ENCODE results near the gene TERT. TPM values are rescaled to one million over a fixed set of nuclear protein-coding genes. Genes with fewer than 3 reads are reported as not detected.

Gene TERT
- total RNA-seq, 3 donors from 2014 or later, result 9.5 to 16.7 (median 10.5) TPM

GRCh38 chr5:1325870-1326531 is 31.1 kb upstream of the TERT start:
- no peak overlapping the region for H3K4me3 Mint-ChIP-seq
- H3K27me3 Mint-ChIP-seq (ENCODE audit: low read depth), result no peaks in the 10 kb centered on the region
- DNase-seq, result no peak
- ATAC-seq, result no peak
- H3K9me3 Mint-ChIP-seq, result no peaks in the 10 kb centered on the region
- peaks cover 4% of the 10 kb centered on the region for H3K4me1 Mint-ChIP-seq (ENCODE audit: low read depth)
- H3K36me3 Mint-ChIP-seq (ENCODE audit: insufficient read depth), result peaks cover 30% of the 10 kb centered on the region

GRCh38 chr5:1325191-1325741 is 30.4 kb upstream of the TERT start:
- no peaks in the 10 kb centered on the region for H3K9me3 Mint-ChIP-seq
- DNase-seq (no peak), ATAC-seq (no peak)
- H3K27me3 Mint-ChIP-seq (ENCODE audit: low read depth), result no peaks in the 10 kb centered on the region
- H3K36me3 Mint-ChIP-seq (ENCODE audit: insufficient read depth), result peaks cover 30% of the 10 kb centered on the region
- H3K4me3 Mint-ChIP-seq, result no peak overlapping the region
- H3K4me1 Mint-ChIP-seq (ENCODE audit: low read depth), result peaks cover 4% of the 10 kb centered on the region

GRCh38 chr5:1324719-1325190 is 29.9 kb upstream of the TERT start:
- no peaks in the 10 kb centered on the region for H3K27me3 Mint-ChIP-seq (ENCODE audit: low read depth)
- H3K4me1 Mint-ChIP-seq (ENCODE audit: low read depth), result peaks cover 4% of the 10 kb centered on the region
- peaks cover 33% of the 10 kb centered on the region for H3K36me3 Mint-ChIP-seq (ENCODE audit: insufficient read depth)
- no peak for ATAC-seq
- no peak overlapping the region for H3K4me3 Mint-ChIP-seq
- DNase-seq, result no peak
- no peaks in the 10 kb centered on the region for H3K9me3 Mint-ChIP-seq

- DNase-seq, result no peak
- H3K27me3 Mint-ChIP-seq (ENCODE audit: low read depth), result no peaks in the 10 kb centered on the region
- no peak overlapping the region for H3K4me3 Mint-ChIP-seq
- H3K4me1 Mint-ChIP-seq (ENCODE audit: low read depth), result peaks cover 4% of the 10 kb centered on the region
- no peaks in the 10 kb centered on the region for H3K9me3 Mint-ChIP-seq
- no peak for ATAC-seq
- peaks cover 33% of the 10 kb centered on the region for H3K36me3 Mint-ChIP-seq (ENCODE audit: insufficient read depth)
Observed at GRCh38 chr5:1324301-1324700, 29.4 kb upstream of the TERT start.

GRCh38 chr5:1323803-1324173 is 28.9 kb upstream of the TERT start:
- Mint-ChIP-seq H3K36me3 (ENCODE audit: insufficient read depth) (peaks cover 33% of the 10 kb centered on the region), H3K9me3 (no peaks in the 10 kb centered on the region), H3K27me3 (ENCODE audit: low read depth) (no peaks in the 10 kb centered on the region), H3K4me3 (no peak overlapping the region), H3K4me1 (ENCODE audit: low read depth) (peaks cover 4% of the 10 kb centered on the region)
- no peak for DNase-seq
- ATAC-seq, result no peak

GRCh38 chr5:1322955-1323802 is 28.3 kb upstream of the TERT start:
- ATAC-seq (no peak), DNase-seq (no peak)
- H3K27me3 Mint-ChIP-seq (ENCODE audit: low read depth), result no peaks in the 10 kb centered on the region
- H3K4me3 Mint-ChIP-seq, result no peak overlapping the region
- H3K9me3 Mint-ChIP-seq, result no peaks in the 10 kb centered on the region
- no peaks in the 10 kb centered on the region for H3K4me1 Mint-ChIP-seq (ENCODE audit: low read depth)
- H3K36me3 Mint-ChIP-seq (ENCODE audit: insufficient read depth), result peaks cover 33% of the 10 kb centered on the region

- no peak overlapping the region for H3K4me3 Mint-ChIP-seq
- no peaks in the 10 kb centered on the region for H3K9me3 Mint-ChIP-seq
- DNase-seq (no peak), ATAC-seq (no peak)
- peaks cover 3% of the 10 kb centered on the region for H3K4me1 Mint-ChIP-seq (ENCODE audit: low read depth)
- peaks cover 35% of the 10 kb centered on the region for H3K36me3 Mint-ChIP-seq (ENCODE audit: insufficient read depth)
- H3K27me3 Mint-ChIP-seq (ENCODE audit: low read depth), result no peaks in the 10 kb centered on the region
Observed at GRCh38 chr5:1322036-1322900, 27.4 kb upstream of the TERT start.

- DNase-seq, result no peak
- ATAC-seq, result no peak
- no peaks in the 10 kb centered on the region for H3K9me3 Mint-ChIP-seq
- no peak overlapping the region for H3K4me3 Mint-ChIP-seq
- no peaks in the 10 kb centered on the region for H3K27me3 Mint-ChIP-seq (ENCODE audit: low read depth)
- peaks cover 9% of the 10 kb centered on the region for H3K4me1 Mint-ChIP-seq (ENCODE audit: low read depth)
- H3K36me3 Mint-ChIP-seq (ENCODE audit: insufficient read depth), result peaks cover 35% of the 10 kb centered on the region
Observed at GRCh38 chr5:1321576-1321975, 26.7 kb upstream of the TERT start.

GRCh38 chr5:1320436-1321344 is 25.8 kb upstream of the TERT start:
- Mint-ChIP-seq H3K9me3 (no peaks in the 10 kb centered on the region), H3K27me3 (ENCODE audit: low read depth) (no peaks in the 10 kb centered on the region)
- DNase-seq, result no peak

GRCh38 chr5:1319436-1320256 is 24.8 kb upstream of the TERT start:
- Mint-ChIP-seq H3K4me3 (no peak overlapping the region), H3K27me3 (ENCODE audit: low read depth) (no peaks in the 10 kb centered on the region), H3K9me3 (no peaks in the 10 kb centered on the region), H3K36me3 (ENCODE audit: insufficient read depth) (peaks cover 27% of the 10 kb centered on the region), H3K4me1 (ENCODE audit: low read depth) (peaks cover 29% of the 10 kb centered on the region)
- no peak for DNase-seq
- no peak for ATAC-seq

More at GRCh38 chr5:1320436-1321344, 25.8 kb upstream of the TERT start:
- H3K4me1 Mint-ChIP-seq (ENCODE audit: low read depth), result peaks cover 18% of the 10 kb centered on the region
- H3K4me3 Mint-ChIP-seq, result no peak overlapping the region
- ATAC-seq, result no peak
- H3K36me3 Mint-ChIP-seq (ENCODE audit: insufficient read depth), result peaks cover 28% of the 10 kb centered on the region

GRCh38 chr5:1318659-1319251 is 23.9 kb upstream of the TERT start:
- peaks cover 38% of the 10 kb centered on the region for H3K4me1 Mint-ChIP-seq (ENCODE audit: low read depth)
- DNase-seq (no peak), ATAC-seq (no peak)

GRCh38 chr5:1317921-1318565 is 23.2 kb upstream of the TERT start:
- H3K36me3 Mint-ChIP-seq (ENCODE audit: insufficient read depth), result peaks cover 25% of the 10 kb centered on the region
- peaks cover 45% of the 10 kb centered on the region for H3K4me1 Mint-ChIP-seq (ENCODE audit: low read depth)
- H3K9me3 Mint-ChIP-seq, result no peaks in the 10 kb centered on the region
- no peaks in the 10 kb centered on the region for H3K27me3 Mint-ChIP-seq (ENCODE audit: low read depth)
- H3K4me3 Mint-ChIP-seq, result no peak overlapping the region
- ATAC-seq, result no peak
- no peak for DNase-seq

More at GRCh38 chr5:1318659-1319251, 23.9 kb upstream of the TERT start:
- H3K36me3 Mint-ChIP-seq (ENCODE audit: insufficient read depth), result peaks cover 25% of the 10 kb centered on the region
- no peaks in the 10 kb centered on the region for H3K27me3 Mint-ChIP-seq (ENCODE audit: low read depth)
- no peaks in the 10 kb centered on the region for H3K9me3 Mint-ChIP-seq
- no peak overlapping the region for H3K4me3 Mint-ChIP-seq
